ENCODE data around the gene MYPN.
A peak's percentile ranks its signal among the peaks of the same experiment; 100 is the strongest.

MYPN gene

GRCh38 chr10:68090586-68090985 is 18.7 kb upstream of the MYPN start:
- DNase-seq: no peak

GRCh38 chr10:68092512-68092911 is 16.8 kb upstream of the MYPN start:
- DNase-seq: no peak

GRCh38 chr10:68095153-68095552 is 14.1 kb upstream of the MYPN start:
- no peak for DNase-seq

GRCh38 chr10:68096913-68097516 is 12.3 kb upstream of the MYPN start:
- no peak for DNase-seq

GRCh38 chr10:68099736-68100135 is 9.6 kb upstream of the MYPN start:
- no peak for DNase-seq

GRCh38 chr10:68101066-68101465 is 8.2 kb upstream of the MYPN start:
- DNase-seq: no peak

- DNase-seq: no peak
Observed at GRCh38 chr10:68103261-68103878, 5.9 kb upstream of the MYPN start.

GRCh38 chr10:68103901-68104300 is 5.4 kb upstream of the MYPN start:
- no peak for DNase-seq

- DNase-seq: peak in 1 of 5 experiments; percentile 66
Observed at GRCh38 chr10:68105820-68106219, 3.5 kb upstream of the MYPN start.

GRCh38 chr10:68106656-68107055 is 2.6 kb upstream of the MYPN start:
- no peak for DNase-seq

GRCh38 chr10:68107651-68108050 is 1.6 kb upstream of the MYPN start:
- DNase-seq: no peak

- DNase-seq: no peak
Observed at GRCh38 chr10:68108051-68108450, 1.2 kb upstream of the MYPN start.

- no peak for DNase-seq
Observed at GRCh38 chr10:68108653-68109052, 635 bp upstream of the MYPN start.

GRCh38 chr10:68110027-68110426 is 739 bp downstream of the MYPN start:
- DNase-seq: no peak

GRCh38 chr10:68111584-68111983 is 2.3 kb downstream of the MYPN start:
- no peak for DNase-seq

GRCh38 chr10:68112837-68113236 is 3.5 kb downstream of the MYPN start:
- DNase-seq: no peak

GRCh38 chr10:68118657-68119056 is 9.4 kb downstream of the MYPN start:
- no peak for DNase-seq

GRCh38 chr10:68121020-68121743 is 11.9 kb downstream of the MYPN start:
- DNase-seq: no peak

- DNase-seq: no peak
Observed at GRCh38 chr10:68121852-68122251, 12.6 kb downstream of the MYPN start.

- no peak for DNase-seq
Observed at GRCh38 chr10:68124718-68125117, 15.4 kb downstream of the MYPN start.

- no peak for DNase-seq
Observed at GRCh38 chr10:68125772-68126171, 16.5 kb downstream of the MYPN start.

GRCh38 chr10:68128015-68128414 is 18.7 kb downstream of the MYPN start:
- no peak for DNase-seq

- DNase-seq: no peak
Observed at GRCh38 chr10:68132391-68132790, 23.1 kb downstream of the MYPN start.

GRCh38 chr10:68133523-68133922 is 24.2 kb downstream of the MYPN start:
- no peak for DNase-seq

Data from T-helper 2 cell (primary cell).